ENCODE results near the gene SYCP2.
"Not testable (repeated sequence)": the region's sequence is repeated elsewhere in the genome, so short reads cannot be mapped to it uniquely, and the experiment has no call there.

SYCP2 gene
- total RNA-seq, result 6.8 to 13.3 reads per million in 2 experiments

- DNase-seq (ENCODE audit: low read depth), result peak; percentile 41
These were observed at the start of gene SYCP2 for GRCh38 chr20:59933296-59933848. Gene SYCP2, minus strand, starts transcription at chr20:59933637. Its CDS starts 11,224 bp downstream, at chr20:59922413.

GRCh38 chr20:59983076-59983475 lies 49.6 kb upstream of the SYCP2 start:
- no peak for DNase-seq (ENCODE audit: low read depth)

GRCh38 chr20:59977086-59977485 lies 43.6 kb upstream of the SYCP2 start:
- no peak for DNase-seq (ENCODE audit: low read depth)

- DNase-seq (ENCODE audit: low read depth), result no peak
These were observed 42.8 kb upstream of the SYCP2 start for GRCh38 chr20:59976156-59976782.

- no peak for DNase-seq (ENCODE audit: low read depth)
These were observed 38.8 kb upstream of the SYCP2 start for GRCh38 chr20:59972037-59972801.

- no peak for DNase-seq (ENCODE audit: low read depth)
These were observed 38.0 kb upstream of the SYCP2 start for GRCh38 chr20:59971428-59971827.

GRCh38 chr20:59966428-59966827 lies 33.0 kb upstream of the SYCP2 start:
- no peak for DNase-seq (ENCODE audit: low read depth)

GRCh38 chr20:59962155-59962554 lies 28.7 kb upstream of the SYCP2 start:
- DNase-seq (ENCODE audit: low read depth), result no peak

GRCh38 chr20:59961423-59961822 lies 28.0 kb upstream of the SYCP2 start:
- DNase-seq (ENCODE audit: low read depth), result no peak

GRCh38 chr20:59958626-59959025 lies 25.2 kb upstream of the SYCP2 start:
- DNase-seq (ENCODE audit: low read depth), result no peak

GRCh38 chr20:59958123-59958522 lies 24.7 kb upstream of the SYCP2 start, which contains the start of gene CDH26:
Gene CDH26, plus strand, starts transcription at chr20:59958423. Its CDS starts 304 bp downstream, at chr20:59958727.
- no peak for DNase-seq (ENCODE audit: low read depth)

- not testable (repeated sequence) for DNase-seq (ENCODE audit: low read depth)
These were observed 24.1 kb upstream of the SYCP2 start for GRCh38 chr20:59957568-59957967.

- no peak for DNase-seq (ENCODE audit: low read depth)
These were observed 21.8 kb upstream of the SYCP2 start for GRCh38 chr20:59955131-59955796.

- DNase-seq (ENCODE audit: low read depth), result no peak
These were observed 21.3 kb upstream of the SYCP2 start for GRCh38 chr20:59954718-59955117.

- no peak for DNase-seq (ENCODE audit: low read depth)
These were observed 16.5 kb upstream of the SYCP2 start for GRCh38 chr20:59949911-59950310.

- DNase-seq (ENCODE audit: low read depth), result no peak
These were observed 15.6 kb upstream of the SYCP2 start for GRCh38 chr20:59948828-59949720.

- DNase-seq (ENCODE audit: low read depth), result no peak
These were observed 14.8 kb upstream of the SYCP2 start for GRCh38 chr20:59948212-59948611.

GRCh38 chr20:59947376-59947775 lies 13.9 kb upstream of the SYCP2 start:
- DNase-seq (ENCODE audit: low read depth), result no peak

GRCh38 chr20:59945731-59946130 lies 12.3 kb upstream of the SYCP2 start:
- DNase-seq (ENCODE audit: low read depth), result no peak

- DNase-seq (ENCODE audit: low read depth), result no peak
These were observed 11.7 kb upstream of the SYCP2 start for GRCh38 chr20:59945175-59945574.

- no peak for DNase-seq (ENCODE audit: low read depth)
These were observed 11.3 kb upstream of the SYCP2 start for GRCh38 chr20:59944726-59945125.
